Measurements from ENCODE around the gene TMPRSS3. TPM values are rescaled to one million over a fixed set of nuclear protein-coding genes. Genes with fewer than 3 reads are reported as not detected.

The TMPRSS3 gene
- total RNA-seq, 2 experiments from 2014 or later = 10.9 to 11.5 TPM

GRCh38 chr21:42374864-42375499 is 20.9 kb downstream of the TMPRSS3 start:
- Mint-ChIP-seq H3K9me3 (no peaks in the 10 kb centered on the region), H3K27me3 (ENCODE audit: low read depth) (no peaks in the 10 kb centered on the region), H3K36me3 (ENCODE audit: low read depth) (no peaks in the 10 kb centered on the region), H3K4me3 (peak overlapping the region; percentile 49), H3K4me1 (ENCODE audit: low read depth) (peaks cover 17% of the 10 kb centered on the region), H3K27ac (peak overlapping the region; percentile 81)
- DNase-seq = no peak
- CTCF ChIA-PET = interaction anchor here (1.1 to 2.3 kb wide), 4 partner anchors 14 to 65 kb away, joined by 4 to 8 read pairs (median 6); no protein-coding TSS in a partner anchor
- intact Hi-C loops (cut with micrococcal nuclease) = no loop called here

GRCh38 chr21:42374457-42374856 is 21.4 kb downstream of the TMPRSS3 start:
- H3K4me1 Mint-ChIP-seq (ENCODE audit: low read depth) = peaks cover 17% of the 10 kb centered on the region
- no peak for DNase-seq
- intact Hi-C loops (cut with micrococcal nuclease) = no loop called here
- CTCF ChIA-PET = interaction anchor here (1.1 to 2.3 kb wide), 4 partner anchors 14 to 64 kb away, joined by 4 to 8 read pairs (median 6); no protein-coding TSS in a partner anchor
- H3K27ac Mint-ChIP-seq = peak overlapping the region; percentile 79
- H3K36me3 Mint-ChIP-seq (ENCODE audit: low read depth) = no peaks in the 10 kb centered on the region
- H3K27me3 Mint-ChIP-seq (ENCODE audit: low read depth) = no peaks in the 10 kb centered on the region
- no peak overlapping the region for H3K4me3 Mint-ChIP-seq
- no peaks in the 10 kb centered on the region for H3K9me3 Mint-ChIP-seq

GRCh38 chr21:42373908-42374455 is 21.9 kb downstream of the TMPRSS3 start:
- H3K9me3 Mint-ChIP-seq = no peaks in the 10 kb centered on the region
- H3K27ac Mint-ChIP-seq = peak overlapping the region; percentile 79
- H3K4me3 Mint-ChIP-seq = no peak overlapping the region
- no peak for DNase-seq
- intact Hi-C loops (cut with micrococcal nuclease) = no loop called here
- H3K27me3 Mint-ChIP-seq (ENCODE audit: low read depth) = no peaks in the 10 kb centered on the region
- peaks cover 17% of the 10 kb centered on the region for H3K4me1 Mint-ChIP-seq (ENCODE audit: low read depth)
- no peaks in the 10 kb centered on the region for H3K36me3 Mint-ChIP-seq (ENCODE audit: low read depth)
- CTCF ChIA-PET = interaction anchor here (1.0 to 2.3 kb wide), 5 partner anchors 9 to 64 kb away, joined by 3 to 8 read pairs (median 6); no protein-coding TSS in a partner anchor

- H3K9me3 Mint-ChIP-seq = no peaks in the 10 kb centered on the region
- intact Hi-C loops (cut with micrococcal nuclease) = no loop called here
- H3K36me3 Mint-ChIP-seq (ENCODE audit: low read depth) = no peaks in the 10 kb centered on the region
- no peak overlapping the region for H3K4me3 Mint-ChIP-seq
- H3K4me1 Mint-ChIP-seq (ENCODE audit: low read depth) = peaks cover 18% of the 10 kb centered on the region
- CTCF ChIA-PET = interaction anchor here (1.0 to 2.3 kb wide), 3 partner anchors 10 to 50 kb away, joined by 3 to 8 read pairs (median 7); no protein-coding TSS in a partner anchor
- no peaks in the 10 kb centered on the region for H3K27me3 Mint-ChIP-seq (ENCODE audit: low read depth)
- H3K27ac Mint-ChIP-seq = peak overlapping the region; percentile 60
- peak; percentile 45 for DNase-seq
These were observed 22.5 kb downstream of the TMPRSS3 start for GRCh38 chr21:42373196-42373907.

GRCh38 chr21:42370894-42371654 is 24.8 kb downstream of the TMPRSS3 start:
- no peak overlapping the region for H3K4me3 Mint-ChIP-seq
- CTCF ChIA-PET = interaction anchor here (1.1 kb wide), 1 partner anchor 11 kb away, joined by 3 read pairs; no protein-coding TSS in a partner anchor
- H3K27ac Mint-ChIP-seq = no peak overlapping the region
- H3K27me3 Mint-ChIP-seq (ENCODE audit: low read depth) = no peaks in the 10 kb centered on the region
- no peak for DNase-seq
- H3K4me1 Mint-ChIP-seq (ENCODE audit: low read depth) = peaks cover 22% of the 10 kb centered on the region
- intact Hi-C loops (cut with micrococcal nuclease) = no loop called here
- H3K9me3 Mint-ChIP-seq = no peaks in the 10 kb centered on the region
- H3K36me3 Mint-ChIP-seq (ENCODE audit: low read depth) = no peaks in the 10 kb centered on the region

- intact Hi-C loops (cut with micrococcal nuclease) = no loop called here
- Mint-ChIP-seq H3K4me3 (no peak overlapping the region), H3K36me3 (ENCODE audit: low read depth) (no peaks in the 10 kb centered on the region), H3K4me1 (ENCODE audit: low read depth) (peaks cover 18% of the 10 kb centered on the region), H3K27me3 (ENCODE audit: low read depth) (no peaks in the 10 kb centered on the region), H3K27ac (no peak overlapping the region), H3K9me3 (no peaks in the 10 kb centered on the region)
- DNase-seq = no peak
- CTCF ChIA-PET = interaction anchor here (0.6 to 1.6 kb wide), 2 partner anchors 11 to 84 kb away, joined by 3 read pairs; no protein-coding TSS in a partner anchor
These were observed 26.0 kb downstream of the TMPRSS3 start for GRCh38 chr21:42369821-42370220.

- peaks cover 6% of the 10 kb centered on the region for H3K4me1 Mint-ChIP-seq (ENCODE audit: low read depth)
- CTCF ChIA-PET = interaction anchor here (0.6 to 0.7 kb wide), 2 partner anchors 208 to 222 kb away, joined by 3 read pairs; no protein-coding TSS in a partner anchor
- H3K27ac Mint-ChIP-seq = no peak overlapping the region
- intact Hi-C loops (cut with micrococcal nuclease) = no loop called here
- no peaks in the 10 kb centered on the region for H3K36me3 Mint-ChIP-seq (ENCODE audit: low read depth)
- no peak overlapping the region for H3K4me3 Mint-ChIP-seq
- H3K9me3 Mint-ChIP-seq = no peaks in the 10 kb centered on the region
- no peaks in the 10 kb centered on the region for H3K27me3 Mint-ChIP-seq (ENCODE audit: low read depth)
- no peak for DNase-seq
These were observed 28.3 kb downstream of the TMPRSS3 start for GRCh38 chr21:42367367-42368165.

GRCh38 chr21:42366292-42367010 is 29.4 kb downstream of the TMPRSS3 start, which contains the start of gene TFF1:
Gene TFF1, minus strand, starts transcription at chr21:42366535. Its CDS starts 40 bp downstream, at chr21:42366495.
- no peaks in the 10 kb centered on the region for H3K36me3 Mint-ChIP-seq (ENCODE audit: low read depth)
- H3K4me1 Mint-ChIP-seq (ENCODE audit: low read depth) = peaks cover 6% of the 10 kb centered on the region
- CTCF ChIA-PET = interaction anchor here (0.8 to 0.9 kb wide), 2 partner anchors 31 to 52 kb away, joined by 3 to 4 read pairs; no protein-coding TSS in a partner anchor
- no peaks in the 10 kb centered on the region for H3K9me3 Mint-ChIP-seq
- no peak within 1 kb of the TSS for H3K4me3 Mint-ChIP-seq
- no peak for DNase-seq
- H3K27ac Mint-ChIP-seq = no peak within 1 kb of the TSS
- no peaks in the 10 kb centered on the region for H3K27me3 Mint-ChIP-seq (ENCODE audit: low read depth)
- intact Hi-C loops (cut with micrococcal nuclease) = no loop called here

- Mint-ChIP-seq H3K27ac (no peak overlapping the region), H3K36me3 (ENCODE audit: low read depth) (no peaks in the 10 kb centered on the region), H3K4me3 (no peak overlapping the region), H3K4me1 (ENCODE audit: low read depth) (peaks cover 6% of the 10 kb centered on the region), H3K27me3 (ENCODE audit: low read depth) (no peaks in the 10 kb centered on the region), H3K9me3 (no peaks in the 10 kb centered on the region)
- CTCF ChIA-PET = no interaction called here
- intact Hi-C loops (cut with micrococcal nuclease) = no loop called here
- no peak for DNase-seq
These were observed 30.1 kb downstream of the TMPRSS3 start for GRCh38 chr21:42365770-42366169.

GRCh38 chr21:42364304-42364865 is 31.5 kb downstream of the TMPRSS3 start:
- CTCF ChIA-PET = interaction anchor here (0.7 to 1.1 kb wide), 3 partner anchors 17 to 219 kb away, joined by 3 read pairs; no protein-coding TSS in a partner anchor

More at GRCh38 chr21:42364304-42364865, 31.5 kb downstream of the TMPRSS3 start:
- Mint-ChIP-seq H3K36me3 (ENCODE audit: low read depth) (no peaks in the 10 kb centered on the region), H3K27ac (no peak overlapping the region), H3K4me1 (ENCODE audit: low read depth) (peaks cover 6% of the 10 kb centered on the region), H3K9me3 (no peaks in the 10 kb centered on the region), H3K4me3 (no peak overlapping the region), H3K27me3 (ENCODE audit: low read depth) (no peaks in the 10 kb centered on the region)
- intact Hi-C loops (cut with micrococcal nuclease) = no loop called here
- no peak for DNase-seq
